ENCODE measurements around the gene LPIN3.

DNA sequence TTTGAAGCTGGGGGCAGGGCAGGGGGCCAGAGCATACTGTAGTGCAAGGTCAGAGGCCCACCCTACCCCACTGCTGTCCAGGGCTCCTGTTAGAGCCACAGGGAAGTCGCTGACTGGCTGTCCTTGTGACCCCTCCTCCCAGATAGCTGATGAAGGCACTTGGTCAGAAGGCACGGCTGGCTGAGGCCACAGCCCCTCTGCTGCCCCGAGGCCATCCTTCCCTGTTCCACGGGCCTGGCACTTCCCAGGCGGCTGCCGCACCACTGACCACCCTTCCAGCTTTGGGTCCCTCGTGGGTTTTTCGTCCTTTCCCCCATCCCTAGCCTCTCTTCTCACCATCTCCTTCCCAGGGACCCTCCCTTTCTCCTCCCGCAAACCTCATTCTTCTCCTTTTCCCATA, 35.2 kb downstream of the LPIN3 start:
- TF ChIP-seq EZH2 (IDR thresholded peaks at IDR 0.05; ENCODE audit: low read depth, low read length, severe bottlenecking) (no peak), YY1 (IDR thresholded peaks at IDR 0.05; ENCODE audit: low read depth, low read length) (no peak), POLR2A (IDR thresholded peaks at IDR 0.05; ENCODE audit: control extremely low read depth in 1 of 2, low read depth in 2 of 2, low read length in 2 of 2) (no peak), POLR2AphosphoS5 (IDR thresholded peaks at IDR 0.05; ENCODE audit: low read depth, low read length) (no peak), TAF1 (IDR thresholded peaks at IDR 0.05; ENCODE audit: low read depth, low read length) (no peak), GTF2F1 (IDR thresholded peaks at IDR 0.05; ENCODE audit: borderline replicate concordance, low read depth, low read length) (no peak), KDM4A (IDR thresholded peaks at IDR 0.05; ENCODE audit: low read depth, low read length, severe bottlenecking) (no peak), EGR1 (IDR thresholded peaks at IDR 0.05; ENCODE audit: borderline replicate concordance, low read depth, low read length) (no peak)
- TF ChIP-seq, protein P1, sequence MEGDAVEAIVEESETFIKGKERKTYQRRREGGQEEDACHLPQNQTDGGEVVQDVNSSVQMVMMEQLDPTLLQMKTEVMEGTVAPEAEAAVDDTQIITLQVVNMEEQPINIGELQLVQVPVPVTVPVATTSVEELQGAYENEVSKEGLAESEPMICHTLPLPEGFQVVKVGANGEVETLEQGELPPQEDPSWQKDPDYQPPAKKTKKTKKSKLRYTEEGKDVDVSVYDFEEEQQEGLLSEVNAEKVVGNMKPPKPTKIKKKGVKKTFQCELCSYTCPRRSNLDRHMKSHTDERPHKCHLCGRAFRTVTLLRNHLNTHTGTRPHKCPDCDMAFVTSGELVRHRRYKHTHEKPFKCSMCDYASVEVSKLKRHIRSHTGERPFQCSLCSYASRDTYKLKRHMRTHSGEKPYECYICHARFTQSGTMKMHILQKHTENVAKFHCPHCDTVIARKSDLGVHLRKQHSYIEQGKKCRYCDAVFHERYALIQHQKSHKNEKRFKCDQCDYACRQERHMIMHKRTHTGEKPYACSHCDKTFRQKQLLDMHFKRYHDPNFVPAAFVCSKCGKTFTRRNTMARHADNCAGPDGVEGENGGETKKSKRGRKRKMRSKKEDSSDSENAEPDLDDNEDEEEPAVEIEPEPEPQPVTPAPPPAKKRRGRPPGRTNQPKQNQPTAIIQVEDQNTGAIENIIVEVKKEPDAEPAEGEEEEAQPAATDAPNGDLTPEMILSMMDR (IDR thresholded peaks at IDR 0.05; ENCODE audit: control extremely low read depth in 1 of 3, insufficient read depth in 1 of 3, low read depth in 1 of 3, low read length in 3 of 3), result no peak

Measured in H1 (cell line).